ENCODE measurements around the gene ZNF597.
"Not testable (repeated sequence)": the region's sequence is repeated elsewhere in the genome, so short reads cannot be mapped to it uniquely, and the experiment has no call there.

ZNF597 gene

DNA sequence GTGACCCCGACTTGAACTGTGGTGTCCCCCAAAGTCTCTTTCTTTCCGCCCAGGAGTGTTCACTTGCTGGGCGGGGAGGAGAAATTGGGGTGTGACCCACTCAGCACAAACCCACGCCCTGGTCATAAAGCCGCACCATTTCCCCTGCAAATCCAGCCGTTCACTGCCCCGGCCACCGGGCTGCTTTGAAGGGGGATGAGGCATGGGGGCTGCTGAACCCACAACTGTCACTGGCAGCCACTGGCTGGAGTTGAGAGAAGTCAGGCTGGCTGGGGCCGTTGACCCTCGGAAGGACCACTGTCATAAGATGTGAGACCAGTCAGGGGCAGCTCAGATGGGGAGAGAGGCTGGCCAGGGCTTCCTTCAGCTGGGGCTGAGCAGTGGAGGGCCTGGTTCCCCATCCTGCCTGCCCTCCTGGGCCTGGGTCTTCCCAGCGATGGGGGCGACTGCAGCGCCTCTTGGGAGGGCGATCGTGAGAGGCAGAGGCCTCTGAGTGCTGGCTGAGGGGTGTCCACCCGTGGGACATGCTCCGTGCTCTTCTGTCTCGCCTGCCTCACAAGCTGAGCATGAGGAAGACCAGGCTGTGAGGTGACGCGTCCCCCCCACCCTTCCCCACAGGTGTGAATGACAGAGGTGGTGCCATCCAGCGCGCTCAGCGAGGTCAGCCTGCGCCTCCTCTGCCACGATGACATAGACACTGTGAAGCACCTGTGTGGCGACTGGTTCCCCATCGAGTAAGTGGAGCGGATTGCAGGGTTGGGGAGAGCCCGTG lies 32.5 kb upstream of the ZNF597 start:
- Histone ChIP-seq H4K20me1 (ENCODE audit: low read depth, low read length) (no peaks in the 10 kb centered on the region; the same call in 1 of the 2 replicates), H3K27me3 (ENCODE audit: low read length) (no peaks in the 10 kb centered on the region), H3K9me3 (ENCODE audit: insufficient read depth, low read length) (peaks cover 7% of the 10 kb centered on the region; the same call in 1 of the 2 replicates), H3K9me2 (replicated peaks; ENCODE audit: insufficient read depth, low read length) (no peaks in the 10 kb centered on the region), H2AFZ (ENCODE audit: low read depth, low read length, severe bottlenecking) (no peak overlapping the region), H3K9ac (ENCODE audit: low read length) (no peak overlapping the region), H3K4me2 (ENCODE audit: low read depth, low read length, poor library complexity, severe bottlenecking) (no peak overlapping the region), H3K27ac (ENCODE audit: low read depth, low read length) (no peak overlapping the region), H3K36me3 (ENCODE audit: low read length) (peaks cover 10% of the 10 kb centered on the region; the same call in 1 of the 2 replicates), H3K4me3 (ENCODE audit: insufficient read depth, low read length, poor library complexity, severe bottlenecking) (no peak overlapping the region), H3K79me2 (ENCODE audit: insufficient read depth, low read length) (peaks cover 82% of the 10 kb centered on the region), H3F3A (ENCODE audit: insufficient read depth) (no peaks in the 10 kb centered on the region)
- TF ChIP-seq, protein P1, sequence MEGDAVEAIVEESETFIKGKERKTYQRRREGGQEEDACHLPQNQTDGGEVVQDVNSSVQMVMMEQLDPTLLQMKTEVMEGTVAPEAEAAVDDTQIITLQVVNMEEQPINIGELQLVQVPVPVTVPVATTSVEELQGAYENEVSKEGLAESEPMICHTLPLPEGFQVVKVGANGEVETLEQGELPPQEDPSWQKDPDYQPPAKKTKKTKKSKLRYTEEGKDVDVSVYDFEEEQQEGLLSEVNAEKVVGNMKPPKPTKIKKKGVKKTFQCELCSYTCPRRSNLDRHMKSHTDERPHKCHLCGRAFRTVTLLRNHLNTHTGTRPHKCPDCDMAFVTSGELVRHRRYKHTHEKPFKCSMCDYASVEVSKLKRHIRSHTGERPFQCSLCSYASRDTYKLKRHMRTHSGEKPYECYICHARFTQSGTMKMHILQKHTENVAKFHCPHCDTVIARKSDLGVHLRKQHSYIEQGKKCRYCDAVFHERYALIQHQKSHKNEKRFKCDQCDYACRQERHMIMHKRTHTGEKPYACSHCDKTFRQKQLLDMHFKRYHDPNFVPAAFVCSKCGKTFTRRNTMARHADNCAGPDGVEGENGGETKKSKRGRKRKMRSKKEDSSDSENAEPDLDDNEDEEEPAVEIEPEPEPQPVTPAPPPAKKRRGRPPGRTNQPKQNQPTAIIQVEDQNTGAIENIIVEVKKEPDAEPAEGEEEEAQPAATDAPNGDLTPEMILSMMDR (IDR thresholded peaks at IDR 0.05; ENCODE audit: insufficient read depth, low read length, poor library complexity, severe bottlenecking) = no peak
- TF ChIP-seq EZH2phosphoT487 (conservative IDR thresholded peaks at IDR 0.05; ENCODE audit: low read length) = no peak

DNA sequence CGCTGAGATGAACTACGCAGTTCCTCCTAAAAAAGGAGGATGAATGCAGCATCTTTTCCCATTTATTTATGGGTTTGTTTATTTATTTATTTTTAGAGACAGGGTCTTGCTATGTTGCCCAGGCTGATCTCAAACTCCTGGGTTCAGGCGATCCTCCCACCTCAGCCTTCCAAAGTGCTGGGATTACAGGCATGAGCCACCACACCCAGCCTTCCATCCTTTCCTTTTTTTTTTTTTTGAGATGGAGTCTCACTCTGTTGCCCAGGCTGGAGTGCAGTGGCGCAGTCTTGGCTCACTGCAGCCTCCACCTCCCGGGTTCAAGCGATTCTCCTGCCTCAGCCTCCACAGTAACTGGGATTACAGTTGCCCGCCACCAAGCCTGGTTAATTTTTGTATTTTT lies 31.6 kb upstream of the ZNF597 start:
- not testable (repeated sequence) for H2AFZ ChIP-seq (ENCODE audit: low read depth, low read length, severe bottlenecking); H3K4me3 ChIP-seq (ENCODE audit: insufficient read depth, low read length, poor library complexity, severe bottlenecking); H3K4me2 ChIP-seq (ENCODE audit: low read depth, low read length, poor library complexity, severe bottlenecking); H3K9me2 ChIP-seq (replicated peaks; ENCODE audit: insufficient read depth, low read length); H3K27me3 ChIP-seq (ENCODE audit: low read length); H4K20me1 ChIP-seq (ENCODE audit: low read depth, low read length); H3K9ac ChIP-seq (ENCODE audit: low read length); H3K9me3 ChIP-seq (ENCODE audit: insufficient read depth, low read length); H3K27ac ChIP-seq (ENCODE audit: low read depth, low read length); H3F3A ChIP-seq (ENCODE audit: insufficient read depth)
- Histone ChIP-seq H3K79me2 (ENCODE audit: insufficient read depth, low read length) (peaks cover 89% of the 10 kb centered on the region), H3K36me3 (ENCODE audit: low read length) (peaks cover 10% of the 10 kb centered on the region; the same call in 1 of the 2 replicates)

DNA sequence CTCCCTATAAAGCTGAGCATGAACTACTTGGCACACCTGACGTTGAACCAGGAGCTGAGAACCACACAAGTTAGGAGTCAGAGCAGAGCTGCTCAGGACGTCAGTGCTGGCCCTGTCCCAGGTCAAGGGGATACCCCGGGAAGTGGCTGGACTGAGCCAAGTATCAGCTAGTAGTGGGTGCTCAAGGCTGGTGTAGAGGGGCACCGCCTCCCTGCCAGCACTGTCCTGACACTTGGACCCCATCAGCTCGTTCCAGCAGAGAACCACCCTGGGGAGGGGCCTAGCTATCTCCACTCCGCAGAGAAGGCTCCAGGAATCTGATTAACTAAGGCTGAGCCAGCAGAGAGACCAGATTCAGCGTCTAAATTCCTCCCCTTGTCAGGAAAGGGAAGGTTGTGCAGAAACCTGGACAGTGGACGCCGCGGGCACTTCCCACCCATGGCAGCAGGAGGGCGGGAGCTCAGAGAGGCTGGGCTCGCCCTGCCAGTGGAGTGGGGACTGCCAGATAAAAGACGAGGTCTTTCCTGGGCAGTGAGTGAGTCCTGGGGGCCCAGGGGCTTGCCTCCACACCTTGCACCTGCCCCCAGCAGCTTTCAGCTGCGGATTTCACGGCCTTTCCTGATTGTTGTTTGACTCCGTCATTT lies 31.0 kb upstream of the ZNF597 start:
- Histone ChIP-seq H3K27me3 (ENCODE audit: low read length) (no peaks in the 10 kb centered on the region), H3K9me3 (ENCODE audit: insufficient read depth, low read length) (peaks cover 7% of the 10 kb centered on the region; the same call in 1 of the 2 replicates), H3K9ac (ENCODE audit: low read length) (no peak overlapping the region), H4K20me1 (ENCODE audit: low read depth, low read length) (no peaks in the 10 kb centered on the region; the same call in 1 of the 2 replicates), H3K36me3 (ENCODE audit: low read length) (peaks cover 10% of the 10 kb centered on the region; the same call in 1 of the 2 replicates), H3K79me2 (ENCODE audit: insufficient read depth, low read length) (peaks cover 89% of the 10 kb centered on the region), H3K27ac (ENCODE audit: low read depth, low read length) (no peak overlapping the region), H3K9me2 (replicated peaks; ENCODE audit: insufficient read depth, low read length) (no peaks in the 10 kb centered on the region), H3K4me3 (ENCODE audit: insufficient read depth, low read length, poor library complexity, severe bottlenecking) (no peak overlapping the region), H3F3A (ENCODE audit: insufficient read depth) (no peaks in the 10 kb centered on the region), H2AFZ (ENCODE audit: low read depth, low read length, severe bottlenecking) (no peak overlapping the region), H3K4me2 (ENCODE audit: low read depth, low read length, poor library complexity, severe bottlenecking) (no peak overlapping the region)
- no peak for TF ChIP-seq EZH2phosphoT487 (conservative IDR thresholded peaks at IDR 0.05; ENCODE audit: low read length)
- TF ChIP-seq, protein P1 (IDR thresholded peaks at IDR 0.05; ENCODE audit: insufficient read depth, low read length, poor library complexity, severe bottlenecking) = no peak

DNA sequence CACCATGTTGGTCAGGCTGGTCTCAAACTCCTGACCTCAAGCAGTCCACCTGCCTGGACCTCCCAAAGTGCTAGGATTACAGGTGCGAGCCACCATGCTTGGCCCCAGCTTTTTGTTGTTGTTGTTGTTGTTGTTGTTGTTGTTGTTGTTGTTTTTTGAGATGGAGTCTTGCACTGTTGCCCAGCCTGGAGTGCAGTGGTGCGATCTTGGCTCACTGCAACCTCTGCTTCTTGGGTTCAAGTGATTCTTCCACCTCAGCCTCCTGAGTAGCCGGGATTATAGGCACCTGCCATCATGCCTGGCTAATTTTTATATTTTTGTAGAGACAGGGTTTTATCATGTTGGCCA lies 30.3 kb upstream of the ZNF597 start:
- H3F3A ChIP-seq (ENCODE audit: insufficient read depth); H3K9ac ChIP-seq (ENCODE audit: low read length): not testable (repeated sequence)

More for the DNA sequence above, 30.3 kb upstream of the ZNF597 start:
- H3K27me3 ChIP-seq (ENCODE audit: low read length); H3K9me3 ChIP-seq (ENCODE audit: insufficient read depth, low read length); H2AFZ ChIP-seq (ENCODE audit: low read depth, low read length, severe bottlenecking); H3K9me2 ChIP-seq (replicated peaks; ENCODE audit: insufficient read depth, low read length); H3K27ac ChIP-seq (ENCODE audit: low read depth, low read length); H4K20me1 ChIP-seq (ENCODE audit: low read depth, low read length); H3K4me2 ChIP-seq (ENCODE audit: low read depth, low read length, poor library complexity, severe bottlenecking); H3K4me3 ChIP-seq (ENCODE audit: insufficient read depth, low read length, poor library complexity, severe bottlenecking): not testable (repeated sequence)
- peaks cover 86% of the 10 kb centered on the region for H3K79me2 ChIP-seq (ENCODE audit: insufficient read depth, low read length)
- H3K36me3 ChIP-seq (ENCODE audit: low read length) = peaks cover 10% of the 10 kb centered on the region; the same call in 1 of the 2 replicates
